H1 (cell line): ENCODE data around the gene RASGRP1. TPM values are rescaled to one million over a fixed set of nuclear protein-coding genes. Genes with fewer than 3 reads are reported as not detected.

ENCODE experiments used
- CTCF ChIA-PET: fragments of 300-600 bp; sonication (Branson Sonifier 250); formaldehyde crosslinking; loops from one replicate; lab custom pipeline; 2021; ENCODE audit not compliant: partially characterized antibody; lab: Charles Lee
- POLR2A ChIA-PET: fragments of 300-600 bp; sonication (Branson Sonifier 250); formaldehyde crosslinking; loops from one replicate; lab custom pipeline; 2021; ENCODE audit warnings: inconsistent platforms; ENCODE audit not compliant: partially characterized antibody; lab: Charles Lee
- DNase-seq, 2 experiments: peaks; one replicate each; pipeline versions ENCODE4 v3.0.0 to v3.0.0-alpha.2; 2010 to 2022; ENCODE audit warnings: low spot score in 2 of 2, low read depth in 1 of 2, mixed read lengths in 1 of 2
- FAIRE-seq: peaks from 2 replicates; lab custom pipeline; 2011; peaks lifted over from hg19 to GRCh38; lab: Jason Lieb, UNC
- H2AFZ ChIP-seq: 2 replicates; pipeline ENCODE4 v1.8.1; 2012; ENCODE audit warnings: low read length, inconsistent platforms
- H2AK5ac ChIP-seq: 2 replicates; pipeline ENCODE4 v1.6.1; 2013; ENCODE audit warnings: low read depth, low read length
- H2BK120ac ChIP-seq: replicated peaks from 2 replicates; pipeline ENCODE3; 2013; ENCODE audit warnings: low read depth, low read length, inconsistent platforms
- H2BK12ac ChIP-seq: 2 replicates; pipeline ENCODE4 v1.6.1; 2013; ENCODE audit warnings: low read depth, low read length
- H2BK15ac ChIP-seq: 2 replicates; pipeline ENCODE4 v1.6.1; 2013; ENCODE audit warnings: low read length
- H2BK20ac ChIP-seq: 2 replicates; pipeline ENCODE4 v1.6.1; 2013; ENCODE audit warnings: low read length
- H2BK5ac ChIP-seq: 2 replicates; pipeline ENCODE4 v1.6.1; 2013; ENCODE audit warnings: low read depth, low read length
- H3K14ac ChIP-seq: 2 replicates; pipeline ENCODE4 v1.6.1; 2013; ENCODE audit warnings: inconsistent platforms; ENCODE audit not compliant: insufficient read length
- H3K18ac ChIP-seq: 2 replicates; pipeline ENCODE4 v1.6.1; 2013; ENCODE audit warnings: low read length; ENCODE audit errors: extremely low read depth
- H3K23ac ChIP-seq: 2 replicates; pipeline ENCODE4 v1.6.1; 2013; ENCODE audit warnings: inconsistent platforms; ENCODE audit not compliant: insufficient read length
- H3K23me2 ChIP-seq: 2 replicates; pipeline ENCODE4 v1.6.1; 2013; ENCODE audit warnings: low read depth, low read length
- H3K27ac ChIP-seq: 2 replicates; pipeline ENCODE4 v1.6.1; 2011; ENCODE audit warnings: low read depth, low read length, inconsistent platforms
- H3K27me3 ChIP-seq, 4 experiments: replicated peaks in 1 of 4; 1 replicate in 1 of 4; 2 replicates in 3 of 4; pipeline versions ENCODE4 v1.6.1 to v1.8.1; 2011 to 2013; ENCODE audit warnings: low read length in 3 of 4, mild to moderate bottlenecking in 3 of 4, inconsistent platforms in 2 of 4, mixed read lengths in 2 of 4, moderate library complexity in 1 of 4; ENCODE audit not compliant: control insufficient read depth in 3 of 4, insufficient read depth in 3 of 4; ENCODE audit errors: extremely low read depth in 1 of 4
- H3K36me3 ChIP-seq, 4 experiments: 2 replicates each; pipeline versions ENCODE4 v1.6.1 to v1.8.1; 2011 to 2013; ENCODE audit warnings: mild to moderate bottlenecking in 4 of 4, low read length in 3 of 4, moderate library complexity in 2 of 4, control low read depth in 1 of 4, inconsistent platforms in 1 of 4; ENCODE audit not compliant: insufficient read depth in 4 of 4, control insufficient read depth in 2 of 4
- H3K4ac ChIP-seq: replicated peaks from 2 replicates; pipeline ENCODE3; 2013; ENCODE audit warnings: low read length, low read depth, mixed read lengths, inconsistent platforms; ENCODE audit not compliant: insufficient read length
- H3K4me1 ChIP-seq, 4 experiments: replicated peaks in 1 of 4; 1 replicate in 1 of 4; 2 replicates in 3 of 4; pipeline versions ENCODE4 v1.6.1 to v1.8.1; 2011 to 2013; ENCODE audit warnings: low read length in 3 of 4, inconsistent platforms in 2 of 4, mixed read lengths in 1 of 4; ENCODE audit not compliant: insufficient read depth in 4 of 4, control insufficient read depth in 3 of 4
- H3K4me2 ChIP-seq, 2 experiments: 2 replicates each; pipeline versions ENCODE4 v1.6.1 to v1.8.1; 2011 to 2013; ENCODE audit warnings: low read depth in 2 of 2, low read length in 2 of 2, control low read depth in 1 of 2, inconsistent platforms in 1 of 2, mild to moderate bottlenecking in 1 of 2; ENCODE audit not compliant: insufficient read depth in 1 of 2
- H3K4me3 ChIP-seq, 4 experiments: fragments of 200-600, 300-600 bp in 1 of 4; sonication (generic), shearing (Covaris generic), sonication (Bioruptor Twin) in 1 of 4; 2 replicates each; pipeline versions ENCODE4 v1.5.1 to v1.8.1; 2011 to 2016; ENCODE audit warnings: low read length in 4 of 4, low read depth in 3 of 4, control low read depth in 2 of 4, inconsistent platforms in 2 of 4, mild to moderate bottlenecking in 2 of 4, mixed read lengths in 1 of 4, moderate library complexity in 1 of 4; ENCODE audit not compliant: insufficient read depth in 2 of 4; ENCODE audit errors: extremely low read depth in 1 of 4
- H3K56ac ChIP-seq: replicated peaks from 2 replicates; pipeline ENCODE3; 2013; ENCODE audit warnings: low read depth, mild to moderate bottlenecking, mixed read lengths, low read length, inconsistent platforms; ENCODE audit not compliant: insufficient read length
- H3K79me1 ChIP-seq: 2 replicates; pipeline ENCODE4 v1.6.1; 2013; ENCODE audit warnings: low read depth, low read length, control low read depth
- H3K79me2 ChIP-seq, 2 experiments: 2 replicates each; pipeline versions ENCODE4 v1.6.1 to v1.8.1; 2012 to 2013; ENCODE audit warnings: low read length in 2 of 2, mild to moderate bottlenecking in 2 of 2, inconsistent platforms in 1 of 2; ENCODE audit not compliant: insufficient read depth in 2 of 2, control insufficient read depth in 1 of 2
- H3K9ac ChIP-seq, 4 experiments: replicated peaks in 1 of 4; 1 replicate in 1 of 4; 2 replicates in 3 of 4; pipeline versions ENCODE4 v1.6.1 to v1.8.1; 2011 to 2013; ENCODE audit warnings: low read depth in 3 of 4, low read length in 3 of 4, control low read depth in 2 of 4, mild to moderate bottlenecking in 2 of 4, moderate library complexity in 2 of 4, inconsistent platforms in 1 of 4; ENCODE audit errors: extremely low read depth in 1 of 4
- H3K9me3 ChIP-seq, 2 experiments: 2 replicates each; pipeline versions ENCODE4 v1.6.1 to v1.8.1; 2012 to 2013; ENCODE audit warnings: mild to moderate bottlenecking in 2 of 2, moderate library complexity in 2 of 2, control low read depth in 1 of 2, inconsistent platforms in 1 of 2, low read depth in 1 of 2, low read length in 1 of 2, mixed read lengths in 1 of 2; ENCODE audit not compliant: insufficient read depth in 2 of 2
- H4K20me1 ChIP-seq, 2 experiments: replicated peaks in 1 of 2; 2 replicates each; pipeline versions ENCODE3 to v1.8.1; 2011 to 2013; ENCODE audit warnings: inconsistent platforms in 2 of 2, low read length in 2 of 2, mild to moderate bottlenecking in 1 of 2; ENCODE audit not compliant: insufficient read depth in 2 of 2, control insufficient read depth in 1 of 2
- H4K5ac ChIP-seq: 2 replicates; pipeline ENCODE4 v1.6.1; 2013; ENCODE audit warnings: low read length, low read depth, mixed read lengths, inconsistent platforms; ENCODE audit not compliant: insufficient read length
- H4K8ac ChIP-seq: 2 replicates; pipeline ENCODE4 v1.8.0; 2013; ENCODE audit warnings: mild to moderate bottlenecking, moderate library complexity, low read length, inconsistent platforms; ENCODE audit not compliant: insufficient read depth; ENCODE audit errors: extremely low read depth
- H4K91ac ChIP-seq: replicated peaks from 2 replicates; pipeline ENCODE3; 2013; ENCODE audit warnings: low read length, mixed read lengths, inconsistent platforms; ENCODE audit not compliant: insufficient read length
- BACH1 ChIP-seq: IDR thresholded peaks from 2 replicates; pipeline ENCODE4 v1.6.1; 2012; ENCODE audit warnings: low read length, improper control_type of control experiment
- CBX8 ChIP-seq: fragments of 300-800, 300-1000 bp; sonication (generic); IDR thresholded peaks from 2 replicates; pipeline ENCODE4 v1.7.1; 2016; ENCODE audit warnings: low read depth, low read length, borderline replicate concordance
- CREB1 ChIP-seq: IDR thresholded peaks from 2 replicates; pipeline ENCODE4 v1.6.1; 2012; ENCODE audit warnings: inconsistent platforms
- HDAC6 ChIP-seq: IDR thresholded peaks from one replicate; pipeline ENCODE4 v1.7.1; 2012; ENCODE audit warnings: low read depth, mild to moderate bottlenecking, inconsistent platforms, low read length, moderate library complexity
- RFX5 ChIP-seq: IDR thresholded peaks from 2 replicates; pipeline ENCODE4 v1.6.1; 2011; ENCODE audit warnings: low read depth, low read length, improper control_type of control experiment, borderline replicate concordance
- SAP30 ChIP-seq: fragments of 300-600 bp; sonication (generic); IDR thresholded peaks from 2 replicates; pipeline ENCODE4 v1.7.1; 2012; ENCODE audit warnings: low read length, moderate library complexity, mild to moderate bottlenecking, inconsistent platforms; ENCODE audit not compliant: insufficient read depth, insufficient replicate concordance
- TAF1 ChIP-seq: IDR thresholded peaks from 2 replicates; pipeline ENCODE4 v1.6.1; 2011; ENCODE audit warnings: mild to moderate bottlenecking, low read depth, low read length
- TCF12 ChIP-seq: IDR thresholded peaks from 2 replicates; pipeline ENCODE4 v1.6.1; 2011; ENCODE audit warnings: low read depth, mild to moderate bottlenecking, low read length
- WGBS, 2 experiments: shearing (Covaris generic) in 1 of 2; methylation state at CpG; one replicate each; pipeline versions ENCODE4 v1.1.6 to v1.1.7; 2013 to 2015; ENCODE audit warnings: low lambda C conversion rate in 2 of 2, mixed read lengths in 2 of 2, inconsistent platforms in 1 of 2, low coverage in 1 of 2, missing lambda C conversion rate in 1 of 2; ENCODE audit not compliant: insufficient replicate concordance in 2 of 2, insufficient coverage in 1 of 2, insufficient read length in 1 of 2; ENCODE audit errors: extremely low coverage in 1 of 2, missing lambda C conversion rate in 1 of 2; 5-methylcytosine and 5-hydroxymethylcytosine counted together
- polyA plus RNA-seq, 7 experiments: library from polyadenylated mRNA; depleted of rRNA in 3 of 7; stranded (reverse) in 5 of 7; unstranded in 2 of 7; fragments of >200 nt in 5 of 7; fragments of 200-250 nt in 2 of 7; gene quantifications; 1 replicate in 5 of 7; 2 replicates in 1 of 7; 4 replicates in 1 of 7; pipeline versions ENCODE4 v1.2.1 to v1.2.3, GENCODE V29; 2011 to 2013; ENCODE audit warnings: missing spikeins in 2 of 7, mixed read lengths in 2 of 7
- total RNA-seq: library from RNA; stranded (reverse); fragmentation: NEBNext Ultra II Directional; extraction: Animal tissue kit (Norgen Biotek cat#: 25700); gene quantifications from 2 replicates; pipeline ENCODE4 v1.2.1, GENCODE V29; 2021

The RASGRP1 gene
- total and polyA plus RNA-seq, 2 of the 8 experiments (the other 6 are each of a cell fraction or from before 2014, with no cell fraction given), result 1.1 to 2.1 TPM

DNA sequence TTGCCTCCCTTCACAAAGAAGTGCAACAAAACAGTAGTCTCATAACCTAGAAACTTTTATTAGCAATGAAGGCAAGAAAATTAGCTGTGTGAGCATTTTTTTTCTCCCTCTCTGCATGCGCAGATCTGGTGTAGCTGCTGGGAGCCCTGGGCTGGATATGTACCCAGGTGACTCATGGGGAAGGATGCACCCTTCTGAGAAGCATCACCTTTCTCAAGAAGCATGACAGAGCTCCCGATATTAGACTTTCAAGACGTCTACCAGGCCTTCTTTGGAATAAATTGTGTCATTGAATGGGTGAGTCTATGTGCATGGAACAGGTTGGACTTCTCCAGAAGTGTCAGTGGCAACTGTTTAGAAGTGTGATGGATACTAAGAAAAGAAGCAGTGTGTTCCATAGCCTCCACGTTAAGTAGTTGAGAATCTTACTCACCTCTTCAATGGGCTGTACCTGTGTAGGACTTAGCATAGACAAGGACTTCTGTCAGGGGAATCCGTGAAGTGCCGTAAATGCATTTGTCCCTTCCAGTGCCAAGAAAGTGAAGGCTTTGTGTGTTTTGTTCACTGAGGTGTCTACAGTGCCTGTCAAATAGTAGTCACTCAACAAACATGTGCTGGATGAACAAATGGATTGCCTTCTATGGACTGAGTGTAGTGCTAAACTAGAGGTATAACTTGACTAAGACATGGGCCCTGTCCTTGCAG lies 47.7 kb upstream of the RASGRP1 start:
- CTCF ChIA-PET, result interaction anchor here (1.1 to 2.3 kb wide), 2 partner anchors 8 to 49 kb away, joined by 4 to 7 read pairs; no protein-coding TSS in a partner anchor
- Histone ChIP-seq H3K4me3 (no peak overlapping the region), H3K4me1 (peaks cover 0 to 8% (median 1%) of the 10 kb centered on the region in 4 experiments; a peak in 2 of 7 replicates), H2BK12ac (no peak overlapping the region), H3K23ac (no peak overlapping the region), H4K8ac (no peak overlapping the region), H3K36me3 (no peaks in the 10 kb centered on the region), H3K4ac (no peak overlapping the region), H3K27me3 (no peaks in the 10 kb centered on the region), H2AK5ac (no peak overlapping the region), H3K23me2 (no peaks in the 10 kb centered on the region), H3K9me3 (no peaks in the 10 kb centered on the region), H3K18ac (no peak overlapping the region), H4K20me1 (no peaks in the 10 kb centered on the region), H3K79me1 (no peaks in the 10 kb centered on the region), H3K9ac (no peak overlapping the region), H4K5ac (no peak overlapping the region), H2BK5ac (no peak overlapping the region), H2BK20ac (no peak overlapping the region), H2AFZ (no peak overlapping the region), H3K56ac (no peak overlapping the region), H3K14ac (no peak overlapping the region), H2BK120ac (no peak overlapping the region), H4K91ac (no peak overlapping the region), H3K27ac (no peak overlapping the region), H3K79me2 (no peaks in the 10 kb centered on the region), H2BK15ac (no peak overlapping the region), H3K4me2 (no peak overlapping the region)
- 93% methylated on average over 6 of the region's 6 CpGs; no CpG with 5 or more reads in 1 of the 2 experiments for WGBS, 2 experiments
- POLR2A ChIA-PET, result no interaction called here
- no peak for TF ChIP-seq TAF1
- TF ChIP-seq CBX8, result no peak
- no peak for TF ChIP-seq HDAC6
- TF ChIP-seq SAP30, result no peak
- TF ChIP-seq CREB1, result no peak
- no peak for TF ChIP-seq BACH1
- no peak for TF ChIP-seq RFX5
- no peak for TF ChIP-seq TCF12
- FAIRE-seq (no peak), DNase-seq (no peak)
